ENCODE results near the gene RANBP17.
"Not testable (repeated sequence)": the region's sequence is repeated elsewhere in the genome, so short reads cannot be mapped to it uniquely, and the experiment has no call there.

Gene RANBP17

GRCh38 chr5:170861917-170862766 lies at the start of gene RANBP17:
Gene RANBP17, plus strand, starts transcription at chr5:170862018.
- peak; percentile 79 for DNase-seq (ENCODE audit: low read depth)

- DNase-seq (ENCODE audit: low read depth), result no peak
These were observed 48.6 kb upstream of the RANBP17 start for GRCh38 chr5:170813231-170813630.

- no peak for DNase-seq (ENCODE audit: low read depth)
These were observed 44.6 kb upstream of the RANBP17 start for GRCh38 chr5:170817195-170817594.

- DNase-seq (ENCODE audit: low read depth), result peak; percentile 73
These were observed 43.6 kb upstream of the RANBP17 start for GRCh38 chr5:170818232-170818631.

GRCh38 chr5:170819824-170820223 lies 42.0 kb upstream of the RANBP17 start:
- DNase-seq (ENCODE audit: low read depth), result no peak

GRCh38 chr5:170821257-170821800 lies 40.5 kb upstream of the RANBP17 start:
- DNase-seq (ENCODE audit: low read depth), result no peak

- no peak for DNase-seq (ENCODE audit: low read depth)
These were observed 35.7 kb upstream of the RANBP17 start for GRCh38 chr5:170826117-170826516.

- DNase-seq (ENCODE audit: low read depth), result no peak
These were observed 29.6 kb upstream of the RANBP17 start for GRCh38 chr5:170832241-170832640.

- DNase-seq (ENCODE audit: low read depth), result not testable (repeated sequence)
These were observed 27.8 kb upstream of the RANBP17 start for GRCh38 chr5:170833981-170834380.

- no peak for DNase-seq (ENCODE audit: low read depth)
These were observed 25.6 kb upstream of the RANBP17 start for GRCh38 chr5:170836226-170836625.

GRCh38 chr5:170843870-170844269 lies 17.9 kb upstream of the RANBP17 start:
- DNase-seq (ENCODE audit: low read depth), result no peak

- no peak for DNase-seq (ENCODE audit: low read depth)
These were observed 17.2 kb upstream of the RANBP17 start for GRCh38 chr5:170844651-170845050.

- DNase-seq (ENCODE audit: low read depth), result peak; percentile 32
These were observed 15.4 kb upstream of the RANBP17 start for GRCh38 chr5:170846416-170846815.

GRCh38 chr5:170846846-170847245 lies 15.0 kb upstream of the RANBP17 start:
- DNase-seq (ENCODE audit: low read depth), result no peak

- DNase-seq (ENCODE audit: low read depth), result peak; percentile 55
These were observed 13.8 kb upstream of the RANBP17 start for GRCh38 chr5:170848033-170848432.

- DNase-seq (ENCODE audit: low read depth), result no peak
These were observed 12.4 kb upstream of the RANBP17 start for GRCh38 chr5:170849374-170849773.

- DNase-seq (ENCODE audit: low read depth), result peak; percentile 18
These were observed 7.3 kb upstream of the RANBP17 start for GRCh38 chr5:170854566-170854965.

- DNase-seq (ENCODE audit: low read depth), result no peak
These were observed 4.8 kb upstream of the RANBP17 start for GRCh38 chr5:170857066-170857465.

- DNase-seq (ENCODE audit: low read depth), result no peak
These were observed 1.4 kb upstream of the RANBP17 start for GRCh38 chr5:170860415-170860814.

- DNase-seq (ENCODE audit: low read depth), result no peak
These were observed 776 bp upstream of the RANBP17 start for GRCh38 chr5:170860818-170861666.

- DNase-seq (ENCODE audit: low read depth), result no peak
These were observed 226 bp upstream of the RANBP17 start for GRCh38 chr5:170861667-170861916.

- peak; percentile 73 for DNase-seq (ENCODE audit: low read depth)
These were observed 1.8 kb downstream of the RANBP17 start for GRCh38 chr5:170863646-170864045.

- no peak for DNase-seq (ENCODE audit: low read depth)
These were observed 3.8 kb downstream of the RANBP17 start for GRCh38 chr5:170865622-170866021.
